Activated T-helper 1 cell treated with Interleukin-2 at 50 U/mL for 16 hours (primary cell): ENCODE data around the gene MYEF2.

Source experiments
- DNase-seq: peaks from one replicate; pipeline ENCODE4 v3.0.0-alpha.2; 2020; ENCODE audit warnings: low read depth

MYEF2 gene

DNA sequence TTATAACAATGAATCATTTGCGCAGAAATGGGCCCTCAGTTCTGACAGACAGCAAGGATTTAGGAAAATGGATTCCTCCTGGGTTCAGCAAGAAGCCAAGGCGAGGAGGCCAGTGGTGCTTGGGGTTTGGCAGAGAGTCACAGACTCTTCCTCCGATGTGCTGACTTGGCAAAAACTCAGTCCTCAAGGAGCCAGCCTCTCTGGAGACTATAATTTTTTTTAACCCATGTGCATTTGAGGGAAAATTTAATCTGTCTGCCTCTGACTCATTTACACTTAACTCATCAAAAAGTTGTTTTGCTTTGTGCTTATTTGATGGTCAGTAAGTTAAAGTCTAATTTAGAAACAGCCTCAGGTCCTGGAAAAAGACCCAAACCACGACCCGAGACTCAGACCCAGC lies 91.5 kb downstream of the MYEF2 start:
- no peak for DNase-seq

DNA sequence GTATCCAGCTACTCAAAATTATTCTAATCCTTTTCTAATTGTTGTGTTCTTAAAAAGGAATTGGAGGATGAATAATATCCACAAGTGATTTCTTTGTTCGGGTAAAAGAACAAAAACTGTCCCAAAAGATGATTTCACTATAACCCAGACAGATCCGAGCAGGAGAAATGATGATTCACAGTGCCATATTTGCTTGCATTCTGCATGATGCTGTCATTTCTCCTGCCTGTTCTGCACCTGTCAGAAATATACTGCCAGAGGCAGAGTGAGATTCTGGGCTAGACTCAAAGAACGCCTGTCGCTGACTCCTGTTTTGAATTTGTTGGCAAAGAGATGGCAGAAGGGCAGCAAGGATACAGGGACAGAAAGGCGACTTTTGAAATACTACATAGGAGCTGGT lies 92.0 kb downstream of the MYEF2 start:
- no peak for DNase-seq

DNA sequence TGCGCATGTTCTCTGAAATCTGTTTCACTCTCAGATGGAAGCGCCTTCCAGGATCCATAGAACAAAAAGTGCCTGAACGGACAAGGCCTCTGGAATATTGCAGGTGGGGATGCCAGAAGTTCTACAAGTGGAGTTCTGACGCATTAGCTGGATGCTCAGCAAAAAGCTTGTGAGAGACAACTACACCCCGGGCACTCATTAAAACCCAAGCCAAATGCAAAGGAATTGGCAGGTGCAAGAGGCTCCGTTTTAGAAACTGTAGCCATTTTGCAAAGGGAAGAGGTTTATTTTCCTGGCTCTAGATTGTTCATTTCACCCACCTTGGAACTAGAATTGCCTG lies 92.5 kb downstream of the MYEF2 start:
- no peak for DNase-seq

DNA sequence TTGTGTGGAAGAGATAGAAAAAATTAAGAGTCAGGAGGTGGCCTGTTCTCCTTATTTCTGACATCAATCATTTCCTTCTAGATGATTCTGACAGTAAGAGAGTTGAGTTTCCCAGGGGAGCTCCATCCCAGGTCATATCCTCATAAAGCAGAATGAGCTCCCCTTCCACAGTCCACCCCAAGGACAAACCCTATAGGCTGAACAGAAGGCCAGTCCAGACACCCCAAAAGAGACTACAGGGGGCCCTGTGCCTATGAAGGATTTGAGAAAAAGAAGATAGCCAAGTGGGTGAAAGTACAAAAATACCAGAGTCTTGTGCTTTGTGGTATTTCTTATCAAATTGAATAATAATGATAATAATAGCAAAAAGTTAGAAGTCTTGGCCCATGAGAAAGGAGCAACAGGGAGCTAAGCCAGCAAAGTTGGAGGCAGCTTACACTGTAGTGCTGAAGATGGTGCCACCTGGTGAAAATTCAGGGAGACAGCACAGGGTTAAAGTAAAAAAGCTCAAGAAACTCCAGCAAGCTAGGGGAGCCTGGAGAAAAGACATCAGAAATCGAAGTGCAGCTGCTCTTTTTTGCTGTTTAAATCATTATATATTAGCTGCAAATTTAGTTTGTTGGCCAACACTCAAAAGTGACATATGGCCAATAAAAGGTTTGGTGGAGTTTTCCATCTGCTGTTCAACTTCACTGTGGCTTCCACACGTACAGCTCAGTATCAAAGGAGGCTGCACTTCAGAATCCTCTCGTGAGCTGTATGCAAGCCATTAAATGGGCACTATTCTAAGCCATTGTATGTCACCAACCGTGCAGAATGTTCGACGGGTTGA lies 93.1 kb downstream of the MYEF2 start:
- no peak for DNase-seq
